Right atrium auricular region (tissue), 2 donors: Measurements from ENCODE around the gene PUS1. TPM values are rescaled to one million over a fixed set of nuclear protein-coding genes. Genes with fewer than 3 reads are reported as not detected.

ENCODE experiments used
- DNase-seq: peaks from one replicate; pipeline ENCODE4 v3.0.0-alpha.2; 2019; ENCODE audit warnings: low spot score
- H3K27ac ChIP-seq, 2 donors: fragments of 200-600 bp; sonication (generic); 1 replicate in 1 of 2; 2 replicates in 1 of 2; pipeline ENCODE4 v1.5.1; 2016 to 2019
- H3K27me3 ChIP-seq, 2 donors: fragments of 200-600 bp; sonication (generic); one replicate each; pipeline versions ENCODE4 v1.5.1 to v1.6.0; 2017 to 2019
- H3K36me3 ChIP-seq: fragments of 200-600 bp; sonication (generic); one replicate; pipeline ENCODE4 v1.5.1; 2016
- H3K4me1 ChIP-seq, 2 donors: fragments of 200-600 bp; sonication (generic); one replicate each; pipeline versions ENCODE4 v1.5.1 to v1.6.0; 2017 to 2019
- H3K4me3 ChIP-seq, 2 donors: fragments of 200-600 bp; sonication (generic); 1 replicate in 1 of 2; 2 replicates in 1 of 2; pipeline ENCODE4 v1.5.1; 2017 to 2019; ENCODE audit warnings: mild to moderate bottlenecking in 1 of 2, moderate library complexity in 1 of 2
- H3K9me3 ChIP-seq, 2 donors: fragments of 200-600 bp; sonication (generic); one replicate each; pipeline ENCODE4 v1.5.1; 2019
- total RNA-seq, 2 donors: library from RNA; depleted of rRNA; stranded (reverse); fragments of >200 nt; gene quantifications; one replicate each; pipeline ENCODE4 v1.1.0, GENCODE V29; 2016
- TF ChIP-seq, protein P1 (sequence below), 2 donors: fragments of 200-600 bp; sonication (generic); IDR thresholded peaks; one replicate each; pipeline ENCODE4 v1.5.1; 2019; ENCODE audit warnings: antibody characterized with exemption in 2 of 2

Gene PUS1
- total RNA-seq, 2 donors from 2014 or later: 5.0 to 10.3 TPM

DNA sequence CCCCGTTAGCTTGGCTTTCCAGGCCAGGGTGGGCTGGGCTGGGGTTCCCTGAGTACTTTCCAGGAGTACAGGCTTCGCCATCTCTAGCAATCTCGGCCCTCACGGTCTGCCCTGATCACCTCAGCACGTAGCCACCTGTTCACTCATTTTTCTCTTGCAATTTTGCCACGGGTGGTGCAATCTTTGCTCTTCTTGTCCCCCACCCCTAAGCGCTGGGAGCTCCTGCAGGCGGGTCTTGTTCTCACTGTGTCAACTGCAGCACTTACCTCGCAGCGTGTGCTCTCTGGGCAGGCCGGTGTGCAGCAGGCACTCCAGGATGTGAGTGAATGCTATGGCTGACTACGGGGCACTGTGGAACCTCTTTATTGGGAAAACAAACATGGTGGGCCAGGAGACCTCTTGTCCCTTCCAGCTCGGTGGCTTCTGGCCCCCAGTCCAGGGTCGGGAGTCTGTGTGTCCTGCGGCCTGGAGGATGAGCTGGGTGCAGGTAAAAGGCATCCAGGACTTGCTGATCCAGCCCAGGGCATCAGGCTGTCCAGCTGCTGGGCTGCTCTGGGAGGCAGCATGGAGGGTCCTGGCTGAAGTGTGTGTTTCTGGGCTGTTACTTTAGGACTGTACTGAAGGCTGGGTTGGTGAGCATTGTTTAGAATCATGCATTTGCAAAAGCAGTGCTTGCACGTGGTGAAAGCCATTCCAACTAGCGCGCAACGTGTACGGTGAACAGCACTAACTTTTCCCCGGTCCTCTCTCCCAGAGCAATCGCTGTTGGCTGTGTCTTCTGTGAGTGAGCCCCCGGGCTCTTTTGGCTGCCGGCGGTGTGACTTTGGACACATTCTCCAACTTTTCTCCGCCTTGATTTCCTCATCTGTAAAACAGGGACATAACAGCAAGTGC is 36.1 kb upstream of the PUS1 start:
- Histone ChIP-seq H3K27me3 (no peaks in the 10 kb centered on the region), H3K4me3 (no peak overlapping the region), H3K9me3 (no peaks in the 10 kb centered on the region), H3K27ac (no peak overlapping the region), H3K36me3 (no peaks in the 10 kb centered on the region), H3K4me1 (peaks cover 0 to 26% of the 10 kb centered on the region in 2 donors)
- DNase-seq: no peak
- TF ChIP-seq, protein P1, sequence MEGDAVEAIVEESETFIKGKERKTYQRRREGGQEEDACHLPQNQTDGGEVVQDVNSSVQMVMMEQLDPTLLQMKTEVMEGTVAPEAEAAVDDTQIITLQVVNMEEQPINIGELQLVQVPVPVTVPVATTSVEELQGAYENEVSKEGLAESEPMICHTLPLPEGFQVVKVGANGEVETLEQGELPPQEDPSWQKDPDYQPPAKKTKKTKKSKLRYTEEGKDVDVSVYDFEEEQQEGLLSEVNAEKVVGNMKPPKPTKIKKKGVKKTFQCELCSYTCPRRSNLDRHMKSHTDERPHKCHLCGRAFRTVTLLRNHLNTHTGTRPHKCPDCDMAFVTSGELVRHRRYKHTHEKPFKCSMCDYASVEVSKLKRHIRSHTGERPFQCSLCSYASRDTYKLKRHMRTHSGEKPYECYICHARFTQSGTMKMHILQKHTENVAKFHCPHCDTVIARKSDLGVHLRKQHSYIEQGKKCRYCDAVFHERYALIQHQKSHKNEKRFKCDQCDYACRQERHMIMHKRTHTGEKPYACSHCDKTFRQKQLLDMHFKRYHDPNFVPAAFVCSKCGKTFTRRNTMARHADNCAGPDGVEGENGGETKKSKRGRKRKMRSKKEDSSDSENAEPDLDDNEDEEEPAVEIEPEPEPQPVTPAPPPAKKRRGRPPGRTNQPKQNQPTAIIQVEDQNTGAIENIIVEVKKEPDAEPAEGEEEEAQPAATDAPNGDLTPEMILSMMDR (IDR thresholded peaks at IDR 0.05): no peak

DNA sequence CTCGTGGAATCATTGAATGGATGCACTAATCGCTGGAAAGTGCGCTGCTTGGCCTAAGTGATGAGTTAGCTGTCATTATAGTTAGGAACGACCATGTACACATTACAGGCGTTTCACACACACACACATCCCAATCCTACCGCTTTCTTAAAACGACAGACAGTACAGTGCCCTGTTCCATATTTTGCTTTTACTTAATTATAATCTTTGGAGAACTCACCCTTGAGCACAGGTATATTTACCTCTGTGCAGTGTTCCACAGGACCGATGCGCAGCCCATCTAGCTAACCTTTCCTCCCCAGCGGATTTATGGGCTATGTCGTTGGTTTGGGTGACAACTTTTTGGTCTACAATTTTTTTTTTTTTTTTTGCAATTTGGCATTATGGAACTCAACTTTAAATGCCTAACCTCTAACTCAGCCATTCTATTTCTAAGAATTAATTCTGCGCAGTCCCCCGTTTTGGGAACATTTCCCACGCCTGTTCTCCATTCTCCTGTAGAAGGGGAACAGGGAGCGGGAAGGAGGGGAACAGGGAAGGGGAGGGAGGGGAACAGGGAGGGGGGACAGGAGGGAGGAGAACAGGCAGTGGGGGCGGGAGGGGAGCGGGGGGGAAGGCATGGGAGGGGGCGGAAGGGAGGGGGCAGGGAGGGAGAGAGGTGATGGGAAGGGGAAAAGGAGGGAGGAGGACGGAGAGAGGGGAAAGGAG is 35.3 kb upstream of the PUS1 start:
- no peaks in the 10 kb centered on the region for H3K9me3 ChIP-seq
- peak overlapping the region; percentile 99 for H3K27ac ChIP-seq
- TF ChIP-seq, protein P1 (IDR thresholded peaks at IDR 0.05): no peak
- H3K27me3 ChIP-seq: no peaks in the 10 kb centered on the region
- no peak for DNase-seq
- H3K4me1 ChIP-seq: peaks cover 0 to 27% of the 10 kb centered on the region in 2 donors
- H3K36me3 ChIP-seq: peaks cover 3% of the 10 kb centered on the region
- peak overlapping the region; percentile 67 to 82 for H3K4me3 ChIP-seq

DNA sequence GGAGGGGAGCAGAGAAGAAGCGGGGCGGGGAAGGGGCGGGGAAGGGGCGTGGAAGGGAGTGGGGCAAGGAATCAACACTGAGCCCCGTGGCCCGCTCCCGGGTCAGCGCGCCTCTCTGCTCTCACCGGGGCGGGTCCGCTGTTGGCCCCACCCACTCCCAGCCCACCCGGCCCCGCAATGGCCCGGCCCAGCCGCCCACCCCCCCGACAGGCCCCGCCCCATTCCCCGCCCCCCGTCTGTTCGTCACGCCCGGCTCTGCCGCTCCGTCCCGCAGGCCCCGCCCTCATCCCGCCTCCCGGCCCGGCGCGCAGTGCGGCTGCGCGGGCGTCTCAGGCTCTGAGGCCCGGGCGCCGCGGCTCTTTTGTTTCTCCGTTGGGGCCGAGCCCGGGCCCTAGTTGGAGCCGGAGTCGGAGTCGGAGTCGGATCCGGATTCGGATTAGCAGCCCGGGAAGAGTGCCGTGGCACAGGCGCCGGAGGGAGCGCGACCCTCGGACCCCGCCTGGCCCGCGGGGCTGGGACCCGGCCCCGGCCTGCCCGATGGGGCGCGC is 34.7 kb upstream of the PUS1 start, which contains the start of gene ULK1:
Gene ULK1, plus strand, starts transcription at position 310 of the 548 bp plus-strand sequence. CDS start 380 bp downstream, outside the sequence.
- TF ChIP-seq, protein P1 (IDR thresholded peaks at IDR 0.05): no peak
- Histone ChIP-seq H3K27ac (peak within 1 kb of the TSS; percentile 99), H3K9me3 (no peaks in the 10 kb centered on the region), H3K4me3 (peak within 1 kb of the TSS; percentile 67 to 82), H3K36me3 (peaks cover 9% of the 10 kb centered on the region), H3K4me1 (peaks cover 0 to 27% of the 10 kb centered on the region in 2 donors), H3K27me3 (no peaks in the 10 kb centered on the region)
- peak; percentile 92 for DNase-seq

DNA sequence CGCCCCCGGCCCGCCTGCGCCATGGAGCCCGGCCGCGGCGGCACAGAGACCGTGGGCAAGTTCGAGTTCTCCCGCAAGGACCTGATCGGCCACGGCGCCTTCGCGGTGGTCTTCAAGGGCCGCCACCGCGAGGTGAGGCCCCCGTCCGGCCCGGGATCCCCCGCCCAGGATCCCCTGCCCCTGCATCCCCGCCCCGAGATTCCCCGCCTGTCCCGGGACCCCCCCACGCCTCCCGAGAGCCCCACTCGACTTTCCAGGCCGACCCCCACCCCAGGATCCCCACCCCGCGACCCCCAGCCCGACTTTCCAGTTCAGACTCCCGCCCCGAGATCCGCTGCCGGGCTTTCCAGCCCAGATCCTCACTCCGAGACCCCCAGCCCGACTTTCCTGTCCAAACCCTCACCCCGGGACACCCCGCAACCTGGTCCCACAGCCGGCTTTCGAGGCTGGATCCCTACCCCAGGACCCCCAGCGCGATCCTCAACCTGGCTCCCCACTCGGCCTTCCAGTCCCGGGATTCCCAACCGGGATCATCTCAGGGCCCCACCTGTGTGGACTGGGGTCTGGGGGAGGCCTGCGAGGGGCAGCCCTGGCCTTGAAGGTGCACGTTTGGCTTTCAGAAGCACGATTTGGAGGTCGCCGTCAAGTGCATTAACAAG is 34.0 kb upstream of the PUS1 start:
- Histone ChIP-seq H3K27me3 (no peaks in the 10 kb centered on the region), H3K36me3 (peaks cover 9% of the 10 kb centered on the region), H3K27ac (peak overlapping the region; percentile 99), H3K4me3 (peak overlapping the region; percentile 67 to 82), H3K9me3 (no peaks in the 10 kb centered on the region), H3K4me1 (peaks cover 0 to 27% of the 10 kb centered on the region in 2 donors)
- no peak for DNase-seq
- TF ChIP-seq, protein P1 (IDR thresholded peaks at IDR 0.05): no peak

DNA sequence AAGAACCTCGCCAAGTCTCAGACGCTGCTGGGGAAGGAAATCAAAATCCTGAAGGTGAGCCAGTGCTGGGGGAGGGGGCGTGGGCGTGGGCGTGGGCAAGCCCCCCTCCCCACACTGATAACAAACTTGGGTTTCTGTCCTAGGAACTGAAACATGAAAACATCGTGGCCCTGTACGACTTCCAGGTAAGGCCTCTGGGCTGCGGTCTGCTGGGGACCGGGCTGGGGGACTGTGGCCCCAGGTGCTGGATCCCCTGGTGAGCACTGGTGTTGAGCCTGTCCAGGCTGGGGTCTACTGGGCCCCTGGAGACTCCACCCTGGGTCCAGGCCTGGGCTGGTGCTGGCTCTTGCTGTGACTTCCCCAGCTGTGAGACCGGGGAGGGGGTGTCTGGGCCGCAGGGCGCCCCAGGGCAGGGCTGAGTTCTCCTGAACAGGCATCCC is 33.4 kb upstream of the PUS1 start:
- H3K9me3 ChIP-seq: no peaks in the 10 kb centered on the region
- H3K27ac ChIP-seq: peak overlapping the region; percentile 99
- H3K4me1 ChIP-seq: peaks cover 0 to 32% of the 10 kb centered on the region in 2 donors
- H3K4me3 ChIP-seq: peak overlapping the region; percentile 67 to 82
- H3K27me3 ChIP-seq: no peaks in the 10 kb centered on the region
- TF ChIP-seq, protein P1 (IDR thresholded peaks at IDR 0.05): no peak
- no peak for DNase-seq
- peaks cover 9% of the 10 kb centered on the region for H3K36me3 ChIP-seq
